GM12878 (cell line): ENCODE data around the gene RSAD2.

Experiments used
- CTCF ChIP-seq, 3 experiments: IDR thresholded peaks in 2 of 3; conservative IDR thresholded peaks in 1 of 3; 2 replicates each; pipeline ENCODE4 v1.5.1; 2011; ENCODE audit warnings: low read depth in 3 of 3, low read length in 3 of 3, mild to moderate bottlenecking in 3 of 3, control low read depth in 2 of 3, moderate library complexity in 2 of 3, inconsistent platforms in 1 of 3, mixed read lengths in 1 of 3; ENCODE audit not compliant: control insufficient read depth in 2 of 3, insufficient read depth in 1 of 3; ENCODE audit errors: extremely low read depth in 1 of 3
- FOS ChIP-seq: IDR thresholded peaks from 3 replicates; pipeline ENCODE4 v1.6.1; 2011; ENCODE audit warnings: borderline replicate concordance; ENCODE audit not compliant: insufficient read length; ENCODE audit errors: extremely low read depth
- JUNB ChIP-seq: IDR thresholded peaks from 2 replicates; pipeline ENCODE4 v1.6.1; 2016; ENCODE audit warnings: antibody characterized with exemption, mild to moderate bottlenecking
- LARP7 ChIP-seq: fragments of 450-650 bp; IDR thresholded peaks from 2 replicates; pipeline ENCODE4 v1.6.1; 2017; ENCODE audit warnings: mild to moderate bottlenecking
- SIX5 ChIP-seq: IDR thresholded peaks from 2 replicates; pipeline ENCODE4 v1.6.1; 2011; ENCODE audit warnings: mild to moderate bottlenecking, low read depth, low read length, moderate library complexity; ENCODE audit not compliant: severe bottlenecking
- SUZ12 ChIP-seq: fragments of 200-600 bp; sonication (generic); IDR thresholded peaks from one replicate; pipeline ENCODE4 v1.6.1; 2018; ENCODE audit warnings: antibody characterized with exemption, mild to moderate bottlenecking; ENCODE audit not compliant: unreplicated experiment

GRCh38 chr2:6917071-6917760 is 39.6 kb downstream of the RSAD2 start, which contains the start of gene RNF144A:
- TF ChIP-seq CTCF (IDR thresholded peaks at IDR 0.05 in 2 of 3, conservative IDR thresholded peaks at IDR 0.05 in 1 of 3; ENCODE audit: control insufficient read depth in 2 of 3, extremely low read depth in 1 of 3, insufficient read depth in 1 of 3, low read depth in 3 of 3, low read length in 3 of 3) (peak in 2 of 3 experiments; percentile 33 to 52; a peak in 3 of 6 replicates), SIX5 (no peak), LARP7 (peak; percentile 43; the same call in 1 of the 2 replicates), FOS (no peak), SUZ12 (no peak), JUNB (no peak)
